ENCODE results near the gene FOSL1. TPM values are rescaled to one million over a fixed set of nuclear protein-coding genes. Genes with fewer than 3 reads are reported as not detected.

FOSL1 gene
- total and polyA plus RNA-seq, 11 donors, result 0.22 to 48.1 (median 1.5) TPM

- DNase-seq (peak; percentile 98 to 99 (median 99)), ATAC-seq (peak; percentile 85 to 89 (median 88))
- Histone ChIP-seq H3K9me3 (no peaks in the 10 kb centered on the region), H3K27ac (peak within 1 kb of the TSS; percentile 89 to 100 (median 98)), H3K4me1 (peaks cover 13 to 66% (median 47%) of the 10 kb centered on the region in 12 donors), H3K4me3 (peak within 1 kb of the TSS; percentile 28 to 98 (median 78)), H3K36me3 (peaks cover 0 to 40% (median 33%) of the 10 kb centered on the region in 9 donors), H3K27me3 (no peaks in the 10 kb centered on the region)
- 0 to 1% (median 0%) methylated on average over 33 to 57 of the region's 57 CpGs for WGBS, 4 donors
- peak; percentile 79 to 90 (median 84) for TF ChIP-seq CTCF (IDR thresholded peaks at IDR 0.05)
- TF ChIP-seq POLR2A (IDR thresholded peaks at IDR 0.05), result peak in 1 of 2 donors; percentile 81
- intact Hi-C loops (cut with DNase I), result loop anchor here in 9 of 10 donors (1.0 to 10.0 kb wide), 11 partner anchors 15 to 114 kb away; partner anchors contain the start of genes C11orf68 (in 3 of the 9), DRAP1 (in 3 of the 9), SART1 (in 3 of the 9) and BANF1 (in 2 of the 9)
These were observed 11.9 kb downstream of the FOSL1 start, which contains the start of gene FIBP for GRCh38 chr11:65888163-65888814. Gene FIBP, minus strand, starts transcription at chr11:65888471. Its CDS starts 53 bp downstream, at chr11:65888418.

- H3K27me3 ChIP-seq, result no peaks in the 10 kb centered on the region
- no peak for TF ChIP-seq CTCF (IDR thresholded peaks at IDR 0.05)
- TF ChIP-seq POLR2A (IDR thresholded peaks at IDR 0.05), result no peak
- H3K4me1 ChIP-seq, result peaks cover 11 to 61% (median 43%) of the 10 kb centered on the region in 12 donors
- WGBS, 4 donors, result 0 to 5% (median 3%) methylated on average over 18 to 23 of the region's 23 CpGs
- ATAC-seq, result no peak
- H3K27ac ChIP-seq, result peak overlapping the region; percentile 89 to 100 (median 98)
- peak overlapping the region; percentile 28 to 98 (median 78) for H3K4me3 ChIP-seq
- peaks cover 0 to 45% (median 38%) of the 10 kb centered on the region in 9 donors for H3K36me3 ChIP-seq
- H3K9me3 ChIP-seq, result no peaks in the 10 kb centered on the region
- no peak for DNase-seq
- intact Hi-C loops (cut with DNase I), result loop anchor here in 9 of 10 donors (1.0 to 10.0 kb wide), 12 partner anchors 14 to 115 kb away; partner anchors contain the start of genes C11orf68 (in 3 of the 9), DRAP1 (in 3 of the 9), SART1 (in 3 of the 9) and BANF1 (in 2 of the 9)
These were observed 12.4 kb downstream of the FOSL1 start for GRCh38 chr11:65887723-65888162.

GRCh38 chr11:65886826-65887722 lies 13.1 kb downstream of the FOSL1 start:
- intact Hi-C loops (cut with DNase I), result loop anchor here in 5 of 10 donors (2.0 to 10.0 kb wide), 4 partner anchors 68 to 115 kb away; partner anchors contain the start of genes BANF1 (in 2 of the 5), EIF1AD (in 2 of the 5) and SART1 (in 2 of the 5)
- H3K36me3 ChIP-seq, result peaks cover 0 to 52% (median 43%) of the 10 kb centered on the region in 9 donors
- H3K9me3 ChIP-seq, result no peaks in the 10 kb centered on the region
- 77 to 78% (median 77%) methylated on average over 14 of the region's 14 CpGs for WGBS, 4 donors
- DNase-seq (peak in 1 of 5 donors; percentile 35), ATAC-seq (no peak)
- peaks cover 9 to 54% (median 36%) of the 10 kb centered on the region in 12 donors for H3K4me1 ChIP-seq
- TF ChIP-seq CTCF (IDR thresholded peaks at IDR 0.05), result no peak
- TF ChIP-seq POLR2A (IDR thresholded peaks at IDR 0.05), result no peak
- no peaks in the 10 kb centered on the region for H3K27me3 ChIP-seq
- H3K27ac ChIP-seq, result peak overlapping the region in 11 of 12 donors; percentile 93 to 100 (median 98)
- H3K4me3 ChIP-seq, result peak overlapping the region in 11 of 12 donors; percentile 62 to 98 (median 79)

All from heart left ventricle (tissue), 16 donors.